Right lobe of liver (tissue), 4 donors: ENCODE results near the gene DGKK.
"Not testable (repeated sequence)": the region's sequence is repeated elsewhere in the genome, so short reads cannot be mapped to it uniquely, and the experiment has no call there.

Experiments used
- CTCF ChIP-seq, 4 donors: fragments of 200-600 bp in 3 of 4; fragments of 450-650 bp in 1 of 4; IDR thresholded peaks; one replicate each; pipeline versions ENCODE4 v1.5.1 to v1.8.0; 2016 to 2022; ENCODE audit warnings: antibody characterized with exemption in 4 of 4, mild to moderate bottlenecking in 2 of 4
- POLR2A ChIP-seq: fragments of 450-650 bp; IDR thresholded peaks from one replicate; pipeline ENCODE4 v1.6.1; 2017; ENCODE audit warnings: antibody characterized with exemption, mild to moderate bottlenecking
- donor health status: DM: no; HTN: no; CAD: no.
- donor health status: DM: no; HTN: no; CAD: no.
- donor health status: DM: no; HTN: yes; CAD: no.

GRCh38 chrX:50332668-50333067 is 138.0 kb downstream of the DGKK start:
- not testable (repeated sequence) for TF ChIP-seq CTCF (IDR thresholded peaks at IDR 0.05); POLR2A
